Measurements from ENCODE around the gene AK9.

DNA sequence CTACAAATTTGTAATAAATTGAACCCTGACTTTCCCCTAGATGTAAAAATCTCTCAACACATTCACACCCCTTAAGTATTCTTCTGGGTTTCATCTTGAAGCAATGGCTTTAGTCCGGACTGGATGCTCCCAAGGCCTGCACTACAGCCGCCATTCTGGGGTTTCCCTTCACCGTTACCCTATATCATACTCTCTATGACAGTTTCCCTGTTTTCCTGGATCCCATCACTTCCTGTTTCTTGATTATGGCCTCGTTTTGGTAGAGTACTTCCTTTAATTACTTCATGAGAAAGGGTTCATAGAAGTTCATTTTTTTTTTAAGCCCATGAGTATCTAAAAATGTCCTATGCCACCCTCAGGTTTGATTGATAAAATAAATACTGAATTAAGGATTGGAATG is 11.8 kb upstream of the AK9 start:
- TF ChIP-seq, protein P1, sequence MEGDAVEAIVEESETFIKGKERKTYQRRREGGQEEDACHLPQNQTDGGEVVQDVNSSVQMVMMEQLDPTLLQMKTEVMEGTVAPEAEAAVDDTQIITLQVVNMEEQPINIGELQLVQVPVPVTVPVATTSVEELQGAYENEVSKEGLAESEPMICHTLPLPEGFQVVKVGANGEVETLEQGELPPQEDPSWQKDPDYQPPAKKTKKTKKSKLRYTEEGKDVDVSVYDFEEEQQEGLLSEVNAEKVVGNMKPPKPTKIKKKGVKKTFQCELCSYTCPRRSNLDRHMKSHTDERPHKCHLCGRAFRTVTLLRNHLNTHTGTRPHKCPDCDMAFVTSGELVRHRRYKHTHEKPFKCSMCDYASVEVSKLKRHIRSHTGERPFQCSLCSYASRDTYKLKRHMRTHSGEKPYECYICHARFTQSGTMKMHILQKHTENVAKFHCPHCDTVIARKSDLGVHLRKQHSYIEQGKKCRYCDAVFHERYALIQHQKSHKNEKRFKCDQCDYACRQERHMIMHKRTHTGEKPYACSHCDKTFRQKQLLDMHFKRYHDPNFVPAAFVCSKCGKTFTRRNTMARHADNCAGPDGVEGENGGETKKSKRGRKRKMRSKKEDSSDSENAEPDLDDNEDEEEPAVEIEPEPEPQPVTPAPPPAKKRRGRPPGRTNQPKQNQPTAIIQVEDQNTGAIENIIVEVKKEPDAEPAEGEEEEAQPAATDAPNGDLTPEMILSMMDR (IDR thresholded peaks at IDR 0.05; ENCODE audit: poor library complexity, severe bottlenecking), result no peak
- TF ChIP-seq, protein P2, sequence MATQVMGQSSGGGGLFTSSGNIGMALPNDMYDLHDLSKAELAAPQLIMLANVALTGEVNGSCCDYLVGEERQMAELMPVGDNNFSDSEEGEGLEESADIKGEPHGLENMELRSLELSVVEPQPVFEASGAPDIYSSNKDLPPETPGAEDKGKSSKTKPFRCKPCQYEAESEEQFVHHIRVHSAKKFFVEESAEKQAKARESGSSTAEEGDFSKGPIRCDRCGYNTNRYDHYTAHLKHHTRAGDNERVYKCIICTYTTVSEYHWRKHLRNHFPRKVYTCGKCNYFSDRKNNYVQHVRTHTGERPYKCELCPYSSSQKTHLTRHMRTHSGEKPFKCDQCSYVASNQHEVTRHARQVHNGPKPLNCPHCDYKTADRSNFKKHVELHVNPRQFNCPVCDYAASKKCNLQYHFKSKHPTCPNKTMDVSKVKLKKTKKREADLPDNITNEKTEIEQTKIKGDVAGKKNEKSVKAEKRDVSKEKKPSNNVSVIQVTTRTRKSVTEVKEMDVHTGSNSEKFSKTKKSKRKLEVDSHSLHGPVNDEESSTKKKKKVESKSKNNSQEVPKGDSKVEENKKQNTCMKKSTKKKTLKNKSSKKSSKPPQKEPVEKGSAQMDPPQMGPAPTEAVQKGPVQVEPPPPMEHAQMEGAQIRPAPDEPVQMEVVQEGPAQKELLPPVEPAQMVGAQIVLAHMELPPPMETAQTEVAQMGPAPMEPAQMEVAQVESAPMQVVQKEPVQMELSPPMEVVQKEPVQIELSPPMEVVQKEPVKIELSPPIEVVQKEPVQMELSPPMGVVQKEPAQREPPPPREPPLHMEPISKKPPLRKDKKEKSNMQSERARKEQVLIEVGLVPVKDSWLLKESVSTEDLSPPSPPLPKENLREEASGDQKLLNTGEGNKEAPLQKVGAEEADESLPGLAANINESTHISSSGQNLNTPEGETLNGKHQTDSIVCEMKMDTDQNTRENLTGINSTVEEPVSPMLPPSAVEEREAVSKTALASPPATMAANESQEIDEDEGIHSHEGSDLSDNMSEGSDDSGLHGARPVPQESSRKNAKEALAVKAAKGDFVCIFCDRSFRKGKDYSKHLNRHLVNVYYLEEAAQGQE (IDR thresholded peaks at IDR 0.05; ENCODE audit: borderline replicate concordance), result no peak

Data from neural cell (in vitro differentiated cells).